Fibroblast of peridontal ligament (primary cell): Measurements from ENCODE around the gene TNFAIP3.

Source experiments
- DNase-seq: peaks from one replicate; pipeline ENCODE4 v3.0.0-alpha.2; 2010; ENCODE audit errors: extremely low read depth

The TNFAIP3 gene

DNA sequence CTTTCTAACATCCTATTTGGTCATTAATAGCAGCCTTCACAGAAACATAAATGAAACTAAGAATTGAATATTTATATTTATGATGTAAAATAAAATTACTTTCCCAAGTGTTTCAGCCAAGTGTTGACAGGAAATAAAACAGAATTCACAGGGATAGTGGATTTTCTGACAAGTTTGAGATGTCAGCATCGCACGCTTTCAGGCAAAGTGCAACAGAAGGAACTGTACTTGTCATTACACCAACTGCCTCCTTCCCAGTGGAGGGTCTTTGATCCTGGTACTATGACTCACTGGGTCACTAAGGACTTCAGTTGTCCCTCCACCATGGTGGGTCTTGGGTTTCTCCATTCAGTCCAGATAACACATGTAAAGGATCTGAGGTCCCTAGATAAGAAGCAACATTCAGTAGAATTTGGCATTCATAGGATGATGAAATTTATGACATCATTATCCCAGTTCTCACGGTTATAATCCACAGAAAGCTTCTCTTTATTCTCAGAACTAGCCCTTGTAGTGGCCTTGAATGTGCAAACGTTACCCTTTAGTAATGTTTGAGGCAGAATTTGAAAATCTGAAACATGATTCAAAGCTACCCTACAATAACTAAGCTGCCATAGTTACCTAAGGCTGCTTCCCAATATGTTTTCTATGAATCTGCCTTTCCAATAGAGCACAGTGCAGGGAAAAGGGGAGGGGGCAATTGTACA, 3.8 kb upstream of the TNFAIP3 start:
- no peak for DNase-seq

DNA sequence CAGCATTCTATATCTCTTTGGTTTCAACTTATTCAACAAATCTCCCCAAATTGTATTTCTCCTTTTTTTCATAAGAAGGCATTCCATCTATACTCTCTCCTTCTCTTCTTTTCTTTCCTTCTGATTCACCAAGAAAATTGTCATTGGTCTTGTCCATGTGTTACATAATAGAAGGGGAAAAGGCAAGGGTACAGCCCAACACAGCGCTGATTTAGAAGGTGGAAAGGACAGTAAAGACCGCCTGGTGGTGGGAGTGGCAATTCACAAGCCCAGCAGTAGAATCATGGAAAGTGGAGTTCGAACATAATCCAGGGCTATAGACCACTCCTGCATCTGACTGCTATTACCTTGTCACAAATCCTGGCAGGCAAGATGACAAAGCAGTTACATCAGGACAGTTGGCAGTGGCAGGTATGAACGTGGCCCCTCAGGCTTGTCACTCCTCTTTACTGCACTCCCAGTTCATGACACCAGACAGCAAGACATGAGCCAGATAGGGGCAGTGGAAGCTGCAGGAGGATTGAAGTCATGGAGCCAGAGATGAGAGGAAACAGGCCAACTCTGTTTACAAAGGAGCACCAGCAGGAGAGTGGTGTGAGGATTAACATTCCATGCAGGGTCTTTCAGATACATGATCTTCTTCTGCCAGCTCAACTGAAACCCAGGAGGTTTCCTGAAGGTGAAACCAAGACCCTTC, 2.1 kb upstream of the TNFAIP3 start:
- DNase-seq = no peak

DNA sequence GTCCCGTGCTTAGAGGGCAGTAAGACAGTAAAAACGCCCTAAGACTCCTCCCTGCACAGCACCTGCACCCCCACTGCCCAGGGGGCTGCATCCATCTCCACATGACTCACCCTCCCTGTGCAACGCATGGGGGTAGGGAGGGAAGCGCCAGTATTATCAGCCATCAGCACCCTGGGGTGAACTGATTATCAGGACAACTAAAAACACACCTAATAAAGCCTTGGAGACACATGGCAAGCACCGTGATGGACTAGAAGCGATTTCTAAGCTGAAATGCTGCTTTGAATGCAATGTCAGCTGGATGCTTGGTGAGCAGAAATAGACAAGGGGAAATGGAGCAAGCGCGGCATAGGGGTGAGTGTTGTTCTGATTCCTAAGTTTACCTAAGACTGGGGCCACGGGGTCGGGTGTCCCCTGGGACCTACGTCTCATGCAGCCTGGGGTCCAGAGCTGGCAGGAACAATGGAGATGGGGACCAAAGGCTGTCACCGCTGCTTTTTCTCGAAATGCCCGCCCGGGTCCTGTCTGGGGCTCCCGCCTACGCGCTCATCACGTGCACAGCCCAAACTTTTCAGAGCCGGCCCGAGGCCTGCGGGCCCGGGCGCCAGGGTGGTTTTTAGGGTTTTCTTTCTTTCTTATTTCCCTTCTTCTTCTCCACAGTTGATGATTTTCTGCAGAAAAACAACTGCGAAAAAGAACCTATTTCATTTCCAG, 702 bp upstream of the TNFAIP3 start:
- DNase-seq = no peak

DNA sequence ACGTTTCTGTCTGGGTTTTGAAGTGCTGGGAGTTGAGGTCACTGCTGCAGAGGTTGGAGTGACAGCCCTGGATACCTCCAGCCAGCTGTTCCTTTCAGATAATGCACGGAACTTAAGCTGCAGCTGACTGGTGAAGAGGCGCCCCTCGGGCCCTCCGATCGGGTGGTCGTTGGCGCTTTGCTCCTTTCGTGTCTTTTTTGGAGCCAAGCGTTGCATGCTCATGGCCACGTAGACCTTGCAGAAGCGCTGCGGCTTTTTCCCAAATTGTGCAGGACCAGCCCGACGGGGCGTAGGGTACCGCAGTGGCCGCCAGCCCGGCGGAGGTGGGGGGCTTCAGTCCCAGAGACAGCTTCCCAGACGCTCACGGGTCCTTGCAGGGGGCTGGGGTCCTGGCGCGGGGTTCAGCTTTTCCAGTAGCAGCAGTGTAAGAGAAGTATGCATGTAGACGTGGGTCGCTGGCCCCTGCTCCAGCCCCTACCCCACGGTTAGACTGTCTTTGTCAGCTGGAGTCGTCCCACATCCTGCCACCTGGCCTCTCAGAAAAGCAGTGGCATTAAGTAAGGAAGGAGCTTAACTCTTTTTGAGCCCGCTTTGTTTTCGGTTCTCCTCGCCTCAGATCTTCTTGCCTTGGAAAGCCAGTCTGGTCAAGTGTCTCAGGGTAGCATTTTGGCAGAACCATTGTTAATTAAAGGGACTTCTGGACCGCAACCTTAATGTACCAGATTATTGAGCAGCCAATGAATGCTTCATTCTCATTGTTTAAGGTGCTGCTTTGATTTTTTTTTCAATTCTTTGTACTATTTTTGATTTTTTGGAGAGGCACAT, 838 bp downstream of the TNFAIP3 start:
- DNase-seq = peak; percentile 42

DNA sequence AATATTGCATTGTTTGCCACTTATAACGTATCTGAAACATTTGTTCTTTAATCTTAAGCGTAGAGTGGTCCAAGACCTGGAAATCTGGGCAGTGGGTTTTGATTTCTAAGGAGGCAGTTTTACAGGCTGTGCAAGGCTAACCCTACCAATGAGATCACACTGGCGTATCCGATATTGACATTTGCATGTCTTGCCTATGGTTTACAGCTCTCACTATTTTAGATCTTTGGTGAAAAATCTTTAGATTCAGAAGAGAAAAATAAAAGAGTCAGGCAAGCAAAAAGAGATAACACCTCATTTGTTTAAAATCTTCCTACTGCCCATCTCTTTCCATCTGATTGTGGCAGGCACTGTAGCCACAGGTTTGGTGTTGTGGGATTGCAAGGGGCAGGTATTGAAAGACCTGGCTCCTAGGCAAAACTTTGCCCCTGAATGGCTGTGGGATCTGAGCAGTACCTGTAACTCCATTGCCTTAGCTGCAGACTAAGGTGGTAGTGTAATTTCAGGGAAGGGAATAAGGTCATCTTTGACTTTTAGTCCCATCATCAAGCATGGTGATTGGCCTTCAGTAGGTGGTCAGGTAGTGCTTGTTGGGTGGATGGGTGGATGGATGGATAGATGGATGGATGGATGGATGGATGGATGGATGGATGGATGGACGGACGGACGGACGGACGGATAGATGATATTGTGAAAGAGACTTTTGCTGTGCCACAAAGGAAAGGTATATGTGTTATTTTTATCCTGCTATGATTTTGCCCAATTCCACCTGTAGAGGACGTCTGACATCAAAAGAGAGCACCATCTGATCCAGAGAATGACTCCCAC, 1.9 kb downstream of the TNFAIP3 start:
- no peak for DNase-seq

DNA sequence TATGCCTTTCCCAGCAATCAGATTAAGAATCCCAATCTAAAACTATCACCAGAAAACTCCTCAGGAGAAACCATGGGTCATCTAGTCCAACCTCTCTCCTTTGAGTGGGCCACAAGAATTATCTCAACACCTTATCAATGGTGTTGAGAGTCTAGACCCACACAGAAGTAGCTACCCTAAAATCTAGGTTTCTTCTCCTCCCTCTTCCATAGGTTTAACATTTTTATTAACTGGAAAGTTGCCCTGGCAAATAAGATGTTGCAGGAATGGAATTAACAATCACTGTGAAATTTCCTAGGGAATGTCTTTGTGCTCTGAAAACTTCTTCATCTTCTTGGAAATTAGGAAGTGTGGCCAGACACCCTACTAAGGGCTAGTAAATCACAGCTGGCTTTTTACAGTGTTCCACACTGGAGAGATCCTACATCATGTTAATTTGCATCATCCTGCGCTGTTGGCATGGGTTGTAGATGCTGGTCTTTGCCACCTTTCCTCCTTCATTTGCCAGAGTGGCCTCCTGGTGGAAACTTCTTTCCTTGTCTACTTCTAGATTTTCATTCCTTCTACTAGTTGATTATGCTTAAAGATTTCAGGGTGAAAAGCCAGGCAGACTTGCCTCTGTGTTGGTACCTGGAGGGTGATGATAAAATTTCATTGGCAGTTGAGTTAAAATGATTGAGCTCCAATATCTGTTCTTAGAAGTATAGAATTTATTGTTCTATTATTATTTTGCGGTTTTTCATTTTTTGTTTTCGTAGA, 2.7 kb downstream of the TNFAIP3 start:
- no peak for DNase-seq

DNA sequence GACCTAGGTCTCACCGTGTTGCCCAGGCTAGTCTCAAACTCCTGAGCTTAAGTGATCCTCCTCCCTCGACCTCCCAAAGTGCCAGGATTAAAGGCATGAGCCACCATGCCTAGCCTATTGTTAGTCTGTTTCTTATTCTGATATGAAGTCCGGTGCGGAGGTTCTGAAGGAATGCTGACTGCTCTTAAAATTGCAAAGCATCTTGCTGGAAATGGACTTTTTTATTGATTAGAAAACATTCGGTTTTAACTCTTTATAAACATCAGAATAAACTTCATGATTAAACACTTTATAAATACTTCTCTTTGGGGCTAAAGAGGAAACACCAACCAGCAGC, 3.2 kb downstream of the TNFAIP3 start:
- DNase-seq = no peak

DNA sequence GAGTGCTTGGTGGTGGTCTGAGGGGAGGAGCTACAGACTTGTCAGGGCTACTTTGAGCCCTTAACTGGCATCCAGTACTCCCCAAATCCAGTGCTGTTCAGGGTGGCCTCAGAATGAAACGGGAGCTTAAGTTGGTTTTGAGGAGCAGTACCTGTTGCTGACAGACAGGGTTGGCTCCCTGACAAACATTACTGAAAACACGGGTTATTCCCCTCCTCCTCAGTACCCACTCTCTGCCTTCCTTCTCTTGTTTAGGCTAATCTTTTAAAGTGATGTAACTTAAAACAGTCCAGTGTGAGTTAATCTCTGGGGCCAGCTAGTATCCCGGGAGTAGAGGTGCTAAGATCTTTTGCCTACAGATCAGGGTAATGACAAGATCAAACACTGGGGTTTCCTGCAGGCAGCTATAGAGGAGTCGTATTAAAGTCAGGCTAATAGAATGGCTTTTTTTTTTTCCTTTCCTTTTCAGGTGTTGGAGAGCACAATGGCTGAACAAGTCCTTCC, 3.7 kb downstream of the TNFAIP3 start:
- no peak for DNase-seq

DNA sequence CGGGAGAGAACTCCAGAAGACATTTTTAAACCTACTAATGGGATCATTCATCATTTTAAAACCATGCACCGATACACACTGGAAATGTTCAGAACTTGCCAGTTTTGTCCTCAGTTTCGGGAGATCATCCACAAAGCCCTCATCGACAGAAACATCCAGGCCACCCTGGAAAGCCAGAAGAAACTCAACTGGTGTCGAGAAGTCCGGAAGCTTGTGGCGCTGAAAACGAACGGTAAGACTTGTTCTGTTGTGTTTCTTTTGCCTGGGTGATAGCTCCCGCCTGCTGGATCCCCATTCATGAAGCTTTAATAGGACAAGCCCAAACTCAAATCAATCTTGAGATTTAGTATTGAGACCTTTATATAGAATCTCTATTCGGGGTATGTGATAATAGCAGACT, 4.2 kb downstream of the TNFAIP3 start:
- DNase-seq = no peak

DNA sequence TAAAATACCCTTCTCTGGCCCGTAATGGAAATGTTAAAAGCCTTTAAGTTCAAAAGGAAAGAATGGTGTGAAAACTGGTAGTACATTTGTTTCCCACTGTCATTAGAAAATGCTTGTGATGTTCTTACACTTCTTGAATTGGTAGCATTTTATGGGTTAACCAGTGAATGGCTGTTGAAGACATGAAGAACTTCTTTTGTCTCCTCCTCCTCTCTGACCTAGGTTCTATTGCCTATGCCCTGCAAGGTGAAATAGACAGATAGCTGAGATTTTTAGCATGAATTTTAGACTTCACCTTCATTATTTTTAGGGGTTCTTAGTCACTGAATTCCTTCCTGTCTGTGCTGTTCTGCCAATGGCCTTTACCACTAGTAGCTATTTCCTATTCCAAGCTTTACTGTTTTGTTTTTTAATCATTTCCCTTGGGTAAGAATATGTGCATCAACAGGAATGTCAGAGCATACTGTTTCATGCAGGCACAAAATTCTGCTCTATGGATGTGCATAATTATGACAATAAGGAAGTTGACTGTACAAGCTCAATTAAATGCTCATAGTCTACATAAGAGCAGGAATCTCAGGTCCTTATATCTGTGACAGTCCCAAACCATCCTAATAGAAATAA, 4.9 kb downstream of the TNFAIP3 start:
- peak; percentile 44 for DNase-seq

DNA sequence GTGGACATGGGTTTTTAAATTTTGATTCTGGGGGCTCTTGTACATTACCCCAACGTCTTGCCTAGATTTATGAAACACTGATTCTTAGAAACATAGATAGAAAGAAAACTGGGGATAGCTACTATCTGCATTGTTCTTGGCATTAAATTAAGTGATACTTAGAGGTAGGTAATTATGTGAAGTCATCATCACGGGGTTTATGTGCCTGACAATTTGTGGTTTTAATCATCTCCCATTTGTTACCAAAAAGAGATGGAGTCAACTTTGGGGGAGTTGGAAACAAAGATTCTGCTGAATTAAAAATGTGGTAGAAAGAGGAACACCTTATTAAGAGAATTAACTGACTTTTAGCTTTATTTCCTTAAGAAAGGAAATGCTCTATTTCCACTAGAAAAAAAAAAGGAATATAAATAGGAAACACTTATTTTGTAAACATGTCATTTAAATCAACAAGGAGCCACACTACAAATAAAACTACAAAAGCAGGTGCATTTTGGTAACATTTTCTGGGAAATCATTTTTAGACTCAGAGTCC, 5.6 kb downstream of the TNFAIP3 start:
- DNase-seq = no peak

DNA sequence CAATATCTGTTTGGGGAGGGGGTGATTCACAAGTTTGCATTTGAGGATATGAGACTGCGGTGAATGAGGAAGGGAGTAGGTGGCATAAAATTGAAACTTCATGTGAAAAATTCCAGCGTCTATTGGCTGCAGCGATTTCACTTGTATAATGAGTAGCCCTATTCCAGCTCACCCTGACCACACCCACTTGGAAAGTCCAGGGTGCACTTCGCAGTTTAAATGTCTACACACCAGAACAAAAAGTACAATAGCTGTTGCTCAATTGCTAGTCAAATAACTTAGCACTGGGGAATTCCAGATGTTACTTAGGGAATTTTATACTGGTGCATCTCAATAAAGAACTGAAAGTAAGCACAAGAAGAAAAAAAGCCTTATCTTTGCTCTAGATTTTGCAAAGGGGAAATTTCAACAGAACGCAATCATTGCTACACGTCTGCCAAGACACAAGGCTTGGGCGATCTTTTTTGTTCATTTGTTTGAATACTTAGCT, 6.3 kb downstream of the TNFAIP3 start:
- DNase-seq = peak; percentile 85

DNA sequence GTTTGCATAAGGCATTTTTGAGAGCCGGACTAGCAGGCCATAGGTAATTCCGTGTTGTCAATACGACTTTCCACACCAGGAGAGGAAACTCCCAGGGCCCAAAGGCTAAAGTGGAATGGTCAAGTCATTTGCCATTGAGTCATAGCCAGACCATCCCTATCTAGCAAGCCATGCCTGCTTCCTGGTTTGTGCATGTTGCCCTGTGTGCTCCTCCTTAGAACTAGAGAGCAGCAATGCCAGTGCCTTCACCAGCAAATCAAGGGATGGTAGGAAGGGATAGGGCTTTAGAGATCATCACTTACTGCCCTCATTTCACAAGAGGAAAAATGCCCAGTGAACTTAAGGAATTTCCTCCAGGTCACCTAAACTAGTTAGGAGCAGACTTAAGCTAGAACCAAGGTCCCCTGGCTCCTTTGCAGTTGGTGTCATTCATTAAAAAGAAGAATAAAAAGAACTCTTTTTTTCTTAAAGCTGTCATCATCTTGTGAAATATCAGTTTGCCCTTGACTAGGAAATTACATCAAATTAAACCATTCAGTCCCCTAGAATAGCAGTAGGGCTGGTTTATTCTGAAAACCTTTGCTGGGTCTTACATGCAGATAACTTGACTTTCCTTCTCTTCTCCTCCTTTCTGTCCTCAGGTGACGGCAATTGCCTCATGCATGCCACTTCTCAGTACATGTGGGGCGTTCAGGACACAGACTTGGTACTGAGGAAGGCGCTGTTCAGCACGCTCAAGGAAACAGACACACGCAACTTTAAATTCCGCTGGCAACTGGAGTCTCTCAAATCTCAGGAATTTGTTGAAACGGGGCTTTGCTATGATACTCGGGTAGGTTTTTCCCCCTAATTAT, 7.4 kb downstream of the TNFAIP3 start:
- DNase-seq = no peak

DNA sequence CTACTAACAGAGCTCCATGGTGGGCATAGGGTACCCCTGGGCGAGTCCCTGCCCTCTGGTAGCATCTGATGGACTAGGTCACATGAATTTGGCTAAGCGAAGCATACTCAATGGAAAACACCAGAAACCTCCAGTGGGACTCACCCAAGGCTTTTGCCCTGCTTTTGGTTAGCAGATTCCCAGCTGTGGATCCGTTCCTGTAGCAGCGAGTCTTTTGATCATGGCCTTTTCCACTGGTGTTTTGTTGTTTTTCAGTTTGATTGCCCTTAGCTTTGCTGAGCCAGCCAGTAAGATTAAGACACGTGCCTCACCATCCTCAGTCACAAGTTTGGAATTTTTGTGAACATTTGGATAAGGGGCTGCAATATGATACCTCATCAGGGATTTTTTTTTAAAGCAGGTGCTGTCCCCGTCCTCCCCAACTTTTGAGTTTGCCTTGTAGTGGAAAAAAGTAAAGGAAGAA, 8.0 kb downstream of the TNFAIP3 start:
- DNase-seq = no peak

DNA sequence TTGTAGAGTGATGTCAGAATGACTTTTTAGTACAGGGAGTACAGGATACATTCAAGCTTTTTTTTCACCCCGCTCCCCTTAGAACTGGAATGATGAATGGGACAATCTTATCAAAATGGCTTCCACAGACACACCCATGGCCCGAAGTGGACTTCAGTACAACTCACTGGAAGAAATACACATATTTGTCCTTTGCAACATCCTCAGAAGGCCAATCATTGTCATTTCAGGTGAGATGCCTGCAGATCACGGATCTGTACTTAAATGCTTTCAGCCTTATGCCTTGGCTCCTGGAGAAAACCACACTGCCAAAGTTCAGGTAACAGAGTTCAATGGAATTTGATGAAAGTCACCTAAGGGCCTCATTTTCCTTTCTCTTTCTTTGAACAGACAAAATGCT, 8.5 kb downstream of the TNFAIP3 start:
- no peak for DNase-seq

DNA sequence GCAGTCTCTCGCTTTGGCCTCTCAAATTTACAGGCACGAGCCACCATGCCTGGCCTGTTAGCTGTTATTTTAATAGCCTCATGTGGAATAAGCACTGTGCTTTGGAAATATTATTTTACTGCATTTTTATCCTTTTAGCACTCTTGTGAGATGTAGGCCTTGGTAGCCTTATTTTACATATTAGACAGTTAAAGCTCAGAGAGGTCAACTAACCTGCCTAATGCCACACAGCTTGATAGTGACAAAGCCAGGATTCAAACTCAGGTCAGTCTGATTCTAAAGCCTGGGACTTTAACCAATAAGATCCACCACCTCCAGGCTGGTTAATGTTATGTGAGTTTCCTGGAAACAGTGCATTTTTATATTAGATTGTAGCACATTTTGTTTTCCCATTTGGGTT, 9.5 kb downstream of the TNFAIP3 start:
- no peak for DNase-seq

DNA sequence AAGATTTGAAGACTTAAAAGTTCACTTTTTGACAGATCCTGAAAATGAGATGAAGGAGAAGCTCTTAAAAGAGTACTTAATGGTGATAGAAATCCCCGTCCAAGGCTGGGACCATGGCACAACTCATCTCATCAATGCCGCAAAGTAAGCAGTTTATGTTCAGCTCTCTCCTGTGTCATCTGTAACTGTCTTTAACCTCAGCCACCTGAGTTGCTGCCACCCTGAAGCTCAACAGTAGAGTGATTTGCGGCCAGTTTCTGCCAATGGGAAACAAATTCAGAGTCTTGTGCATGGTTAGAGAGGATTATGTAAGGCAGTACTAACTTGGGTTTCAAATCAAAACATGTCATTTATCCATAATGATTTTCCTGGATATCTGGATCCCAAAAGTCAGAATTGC, 10.1 kb downstream of the TNFAIP3 start:
- no peak for DNase-seq

DNA sequence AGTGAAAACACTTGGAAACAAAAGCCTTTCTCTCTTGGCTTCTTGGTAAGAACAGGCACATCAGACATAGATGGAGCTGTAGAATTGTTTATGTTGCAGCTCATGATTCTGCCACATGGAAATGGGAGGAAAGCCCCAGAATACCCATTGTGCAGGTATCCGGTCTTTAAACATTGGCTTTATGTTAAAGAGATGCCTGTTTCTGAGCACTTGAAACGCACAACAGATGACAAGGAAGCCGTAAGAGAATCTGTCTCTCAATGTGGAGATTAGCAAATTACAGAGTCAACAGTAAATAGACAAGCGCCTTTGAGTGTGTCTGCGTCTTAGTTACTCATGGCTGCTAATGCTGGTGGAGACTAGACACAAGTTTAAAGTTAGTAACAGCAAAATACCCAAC, 10.5 kb downstream of the TNFAIP3 start:
- DNase-seq = no peak
